IgD-negative memory B cell (primary cell): ENCODE measurements around the gene FLNB. TPM values are rescaled to one million over a fixed set of nuclear protein-coding genes. Genes with fewer than 3 reads are reported as not detected.
"Not testable (repeated sequence)": the region's sequence is repeated elsewhere in the genome, so short reads cannot be mapped to it uniquely, and the experiment has no call there.

Source experiments
- H3K27ac Mint-ChIP-seq, 3 donors: one replicate each; pipeline ENCODE4 v1.8.0; 2020 to 2022; ENCODE audit warnings: mild to moderate bottlenecking in 3 of 3, mixed read lengths in 3 of 3, moderate library complexity in 1 of 3
- H3K27me3 Mint-ChIP-seq: one replicate; pipeline ENCODE4 v1.8.0; 2021; ENCODE audit warnings: mixed read lengths
- H3K36me3 Mint-ChIP-seq: one replicate; pipeline ENCODE4 v1.8.0; 2020; ENCODE audit warnings: mild to moderate bottlenecking, mixed read lengths
- H3K4me1 Mint-ChIP-seq, 3 donors: one replicate each; pipeline ENCODE4 v1.8.0; 2020 to 2022; ENCODE audit warnings: mixed read lengths in 3 of 3, mild to moderate bottlenecking in 1 of 3
- H3K4me3 Mint-ChIP-seq, 4 donors: one replicate each; pipeline ENCODE4 v1.8.0; 2020 to 2022; ENCODE audit warnings: mild to moderate bottlenecking in 4 of 4, mixed read lengths in 4 of 4, moderate library complexity in 3 of 4
- H3K9me3 Mint-ChIP-seq, 3 donors: one replicate each; pipeline ENCODE4 v1.8.0; 2020 to 2021; ENCODE audit warnings: mixed read lengths in 3 of 3, mild to moderate bottlenecking in 1 of 3
- polyA plus RNA-seq: library from polyadenylated mRNA; unstranded; fragments of 300-500 nt; fragmentation: Illumina TruSeq; gene quantifications from one replicate; pipeline ENCODE4 v1.2.3, GENCODE V29; 2021

FLNB gene
- polyA plus RNA-seq, 1 donor from 2014 or later = 19.7 TPM

DNA sequence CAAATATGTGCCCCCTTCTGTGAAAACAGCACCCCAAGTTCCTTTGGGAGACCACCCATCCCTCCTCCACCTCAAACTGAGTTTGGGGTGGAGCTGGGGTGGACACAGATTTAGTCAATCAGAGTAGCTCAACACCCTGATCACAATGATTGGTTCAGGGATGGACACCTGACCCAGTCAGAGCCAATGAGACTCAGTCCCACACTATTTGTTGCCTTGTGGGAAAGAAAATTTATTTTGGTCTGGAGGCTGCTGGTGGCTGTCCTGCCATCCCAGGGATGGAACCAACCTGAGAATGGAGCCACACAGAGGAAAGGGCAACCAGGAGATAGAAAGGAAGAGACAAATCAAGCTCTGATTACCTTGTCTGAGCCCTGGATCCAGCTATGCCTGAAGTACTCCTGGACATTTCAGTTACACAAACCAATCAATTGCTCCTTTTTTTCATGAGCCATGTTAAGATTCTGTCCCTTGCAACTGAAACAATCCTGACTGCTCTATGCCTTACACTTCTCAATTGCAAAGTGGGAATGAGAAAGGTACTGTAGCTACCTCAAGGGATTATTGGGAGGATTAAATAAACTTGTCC is 192.0 kb downstream of the FLNB start:
- Mint-ChIP-seq H3K27ac (peak overlapping the region in 2 of 3 donors; percentile 71 to 88), H3K9me3 (peaks cover 0 to 5% (median 0%) of the 10 kb centered on the region in 3 donors), H3K36me3 (no peaks in the 10 kb centered on the region), H3K4me1 (peaks cover 38 to 44% (median 40%) of the 10 kb centered on the region in 3 donors), H3K27me3 (peaks cover 2% of the 10 kb centered on the region), H3K4me3 (peak overlapping the region in 3 of 4 donors; percentile 39 to 75 (median 68))

DNA sequence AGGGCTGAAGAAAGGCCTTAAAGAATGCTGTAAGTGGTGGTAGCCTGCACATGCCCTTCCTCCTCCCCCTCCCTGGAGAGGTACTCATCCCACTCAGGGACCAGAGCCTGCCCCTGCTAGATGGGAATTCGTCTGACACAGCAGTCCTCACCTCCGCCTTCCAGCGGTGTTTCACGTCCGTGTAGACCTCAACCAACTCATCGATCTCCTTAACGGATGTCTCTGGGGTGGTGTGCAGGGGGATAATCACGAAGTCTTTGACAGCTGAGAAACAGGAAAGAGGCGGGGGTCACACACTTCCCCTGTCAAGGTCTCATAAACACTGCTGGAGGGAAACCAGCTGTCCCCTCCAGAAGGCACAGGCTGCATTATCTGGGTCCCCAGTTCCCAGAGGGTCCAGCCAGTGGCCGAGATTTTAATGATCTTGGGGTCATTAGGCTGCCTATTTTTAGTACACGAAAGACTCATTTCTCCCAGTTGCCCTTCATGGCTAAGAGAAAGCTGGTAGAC is 192.7 kb downstream of the FLNB start:
- H3K27me3 Mint-ChIP-seq = peaks cover 2% of the 10 kb centered on the region
- H3K9me3 Mint-ChIP-seq = peaks cover 0 to 3% (median 0%) of the 10 kb centered on the region in 3 donors
- peak overlapping the region in 2 of 3 donors; percentile 73 to 88 for H3K27ac Mint-ChIP-seq
- peaks cover 38 to 44% (median 40%) of the 10 kb centered on the region in 3 donors for H3K4me1 Mint-ChIP-seq
- H3K36me3 Mint-ChIP-seq = no peaks in the 10 kb centered on the region
- H3K4me3 Mint-ChIP-seq = peak overlapping the region; percentile 21 to 75 (median 54)

DNA sequence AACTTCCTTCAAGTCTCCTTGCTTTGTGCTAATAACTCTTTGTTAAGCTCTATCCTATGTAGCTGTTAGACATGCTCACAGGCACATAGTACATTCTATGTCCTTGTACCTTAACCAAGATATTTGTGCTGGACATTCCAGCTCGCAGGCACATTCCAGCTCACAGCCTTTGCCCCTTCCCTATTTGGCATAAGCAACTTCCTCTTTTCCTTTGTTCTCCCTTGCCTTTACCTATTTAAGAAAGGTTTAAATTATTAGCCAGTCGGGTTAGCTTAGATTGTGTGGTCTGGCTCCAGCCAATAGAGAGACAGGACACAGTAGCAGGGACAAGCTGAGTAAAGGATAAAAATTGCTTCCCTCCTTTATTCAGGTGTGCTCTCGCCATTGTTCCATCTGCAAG is 193.2 kb downstream of the FLNB start:
- not testable (repeated sequence) for H3K27me3 Mint-ChIP-seq, H3K36me3 Mint-ChIP-seq, H3K9me3 Mint-ChIP-seq
- H3K27ac Mint-ChIP-seq = peak overlapping the region in 2 of 3 donors; percentile 46 to 73
- H3K4me3 Mint-ChIP-seq = peak overlapping the region in 2 of 4 donors; percentile 28 to 39
- peaks cover 38 to 43% (median 39%) of the 10 kb centered on the region in 3 donors for H3K4me1 Mint-ChIP-seq

DNA sequence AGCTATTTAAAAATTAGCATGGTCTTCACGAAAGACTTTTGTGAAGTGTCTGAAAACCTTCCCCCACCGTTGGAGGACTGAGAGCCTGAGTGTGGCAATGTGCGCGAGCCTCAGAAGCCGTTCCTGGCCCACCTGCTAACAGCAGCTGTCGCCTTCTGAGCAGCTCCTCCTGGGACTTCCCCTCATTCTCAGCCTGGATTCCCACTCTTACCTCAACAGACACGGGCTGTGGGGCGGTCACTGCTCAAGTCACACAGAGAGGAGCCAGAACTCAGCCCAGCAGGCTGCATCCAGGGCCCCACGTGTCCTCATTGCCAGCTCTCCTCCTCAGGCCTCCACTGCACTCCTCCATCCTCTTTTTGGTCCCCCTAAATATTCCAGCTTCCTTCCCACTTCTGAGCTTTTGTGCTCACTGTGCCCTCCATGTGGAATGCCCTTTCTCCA is 194.7 kb downstream of the FLNB start:
- Mint-ChIP-seq H3K27me3 (peaks cover 2% of the 10 kb centered on the region), H3K9me3 (peaks cover 0 to 3% (median 0%) of the 10 kb centered on the region in 3 donors), H3K36me3 (no peaks in the 10 kb centered on the region), H3K4me3 (peak overlapping the region in 2 of 4 donors; percentile 69 to 91), H3K27ac (peak overlapping the region in 2 of 3 donors; percentile 59 to 94), H3K4me1 (peaks cover 26 to 33% (median 29%) of the 10 kb centered on the region in 3 donors)

DNA sequence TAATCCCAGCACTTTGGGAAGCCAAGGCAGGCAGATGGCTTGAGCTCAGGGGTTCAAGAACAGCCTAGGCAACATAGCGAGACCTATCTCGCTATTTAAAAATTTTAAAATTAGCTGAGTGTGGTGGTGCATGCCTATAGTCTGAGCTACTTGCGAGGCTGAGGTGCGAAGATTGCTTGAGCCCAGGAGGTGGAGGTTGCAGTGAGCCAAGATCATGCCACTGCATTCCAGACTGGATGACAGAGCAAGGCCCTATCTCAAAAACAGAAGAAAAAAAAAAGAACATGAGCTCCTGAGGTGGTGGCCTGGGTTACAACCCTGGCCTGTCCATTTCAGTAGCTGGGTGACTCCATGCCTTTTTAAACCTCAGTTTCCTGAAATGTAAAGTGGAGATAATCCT is 195.3 kb downstream of the FLNB start:
- Mint-ChIP-seq H3K27me3 (peaks cover 2% of the 10 kb centered on the region), H3K4me1 (peaks cover 20 to 28% (median 24%) of the 10 kb centered on the region in 3 donors), H3K4me3 (no peak overlapping the region), H3K36me3 (no peaks in the 10 kb centered on the region), H3K9me3 (peaks cover 0 to 3% (median 0%) of the 10 kb centered on the region in 3 donors), H3K27ac (peak overlapping the region in 1 of 3 donors; percentile 94)

DNA sequence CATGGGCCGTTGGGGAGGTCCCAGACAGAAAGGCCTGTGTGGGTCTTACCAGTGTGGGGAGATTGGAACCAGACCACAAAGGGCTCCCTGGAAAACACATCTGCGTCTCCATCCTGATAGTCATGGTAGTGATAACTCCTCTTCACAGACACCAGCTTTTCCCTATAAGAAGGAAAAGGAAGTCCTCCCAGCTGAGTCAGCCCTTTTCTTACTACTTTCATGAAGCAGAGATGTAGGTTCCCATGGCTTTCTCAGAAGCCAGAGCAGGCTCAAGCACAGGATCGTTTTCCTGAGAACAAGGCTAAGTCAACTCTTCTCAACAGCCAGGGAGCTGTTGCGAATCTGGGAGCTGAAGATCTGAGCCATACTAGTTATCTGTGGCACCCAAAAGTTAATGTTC is 196.5 kb downstream of the FLNB start:
- Mint-ChIP-seq H3K4me3 (no peak overlapping the region), H3K36me3 (no peaks in the 10 kb centered on the region), H3K9me3 (peaks cover 0 to 3% (median 0%) of the 10 kb centered on the region in 3 donors), H3K27ac (no peak overlapping the region), H3K4me1 (peaks cover 16 to 23% (median 20%) of the 10 kb centered on the region in 3 donors), H3K27me3 (peaks cover 2% of the 10 kb centered on the region)

DNA sequence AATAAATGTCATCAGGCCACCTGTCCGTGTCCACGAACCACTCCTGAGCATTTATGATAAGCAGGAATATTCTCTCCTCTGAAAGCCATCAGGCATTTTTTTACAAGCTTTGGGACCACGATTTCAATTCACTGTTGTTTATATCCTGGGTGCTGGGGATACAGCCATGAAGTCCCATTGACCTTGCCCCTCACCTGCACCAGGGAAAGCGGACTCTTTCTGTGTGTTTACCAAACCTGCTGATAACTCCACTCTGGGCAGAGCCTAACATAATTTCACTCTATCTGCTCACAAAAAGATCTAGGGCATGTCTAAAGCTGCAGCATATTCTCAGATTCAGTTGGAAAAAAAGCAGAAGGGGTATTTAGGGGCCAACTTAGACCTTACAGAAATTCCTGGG is 197.8 kb downstream of the FLNB start:
- Mint-ChIP-seq H3K36me3 (no peaks in the 10 kb centered on the region), H3K9me3 (peaks cover 0 to 3% (median 0%) of the 10 kb centered on the region in 3 donors), H3K27me3 (no peaks in the 10 kb centered on the region), H3K4me1 (peaks cover 9 to 20% (median 17%) of the 10 kb centered on the region in 3 donors), H3K27ac (peak overlapping the region in 1 of 3 donors; percentile 41), H3K4me3 (no peak overlapping the region)

DNA sequence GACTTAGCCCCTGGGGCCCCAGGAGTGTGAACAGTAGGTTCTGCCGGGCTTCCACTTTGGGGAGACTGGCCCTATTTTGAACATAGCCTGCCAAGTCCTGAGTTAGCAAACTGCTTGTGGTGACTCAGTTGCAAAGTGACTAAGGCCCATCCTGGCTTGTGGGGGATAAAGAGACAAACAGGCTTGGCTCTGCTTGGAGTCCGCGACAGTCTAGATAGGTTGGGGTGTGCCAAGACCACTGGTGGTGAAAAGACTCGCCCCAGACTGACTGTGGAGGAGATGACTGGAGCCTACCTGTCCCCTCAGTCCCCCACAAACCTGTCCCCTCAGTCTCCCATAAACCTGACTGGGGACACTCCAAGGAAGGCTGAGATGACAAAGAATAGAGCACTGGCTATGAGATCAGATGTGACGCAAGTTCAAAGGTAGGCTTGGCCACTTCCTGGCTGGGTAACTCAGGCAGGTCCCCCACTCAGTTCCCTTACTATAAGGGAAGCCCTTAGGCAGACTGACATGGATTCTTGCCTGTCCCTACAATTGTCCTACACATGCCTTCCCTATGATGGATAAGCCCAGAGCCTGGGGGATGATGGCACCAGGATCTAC is 198.3 kb downstream of the FLNB start:
- peaks cover 0 to under 1% (median 0%) of the 10 kb centered on the region in 3 donors for H3K9me3 Mint-ChIP-seq
- H3K4me1 Mint-ChIP-seq = peaks cover 3 to 16% (median 14%) of the 10 kb centered on the region in 3 donors
- peak overlapping the region in 1 of 3 donors; percentile 50 for H3K27ac Mint-ChIP-seq
- H3K36me3 Mint-ChIP-seq = no peaks in the 10 kb centered on the region
- H3K4me3 Mint-ChIP-seq = no peak overlapping the region
- no peaks in the 10 kb centered on the region for H3K27me3 Mint-ChIP-seq

DNA sequence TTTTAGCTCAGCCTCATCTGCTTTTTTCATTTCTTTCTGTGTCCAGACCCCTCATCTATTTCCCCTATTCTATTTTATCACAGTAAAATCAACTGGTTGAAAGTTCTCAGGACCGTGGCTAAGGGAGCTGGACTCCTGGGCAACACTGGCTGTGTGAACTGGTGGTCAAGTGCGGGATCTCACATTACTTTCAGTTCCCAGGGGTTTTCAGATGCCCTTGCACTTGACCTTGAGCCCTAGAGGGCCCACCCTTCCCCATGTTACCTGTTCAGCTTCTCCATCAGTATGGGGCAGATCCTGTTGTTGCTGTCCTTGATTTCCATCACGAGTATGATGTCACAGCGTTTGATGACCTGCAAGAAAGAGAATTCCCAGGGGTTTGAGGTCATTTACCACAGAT is 199.7 kb downstream of the FLNB start:
- Mint-ChIP-seq H3K9me3 (no peaks in the 10 kb centered on the region), H3K4me3 (no peak overlapping the region), H3K27ac (peak overlapping the region in 1 of 3 donors; percentile 20), H3K4me1 (peaks cover 0 to 11% (median 11%) of the 10 kb centered on the region in 3 donors), H3K36me3 (no peaks in the 10 kb centered on the region), H3K27me3 (no peaks in the 10 kb centered on the region)

DNA sequence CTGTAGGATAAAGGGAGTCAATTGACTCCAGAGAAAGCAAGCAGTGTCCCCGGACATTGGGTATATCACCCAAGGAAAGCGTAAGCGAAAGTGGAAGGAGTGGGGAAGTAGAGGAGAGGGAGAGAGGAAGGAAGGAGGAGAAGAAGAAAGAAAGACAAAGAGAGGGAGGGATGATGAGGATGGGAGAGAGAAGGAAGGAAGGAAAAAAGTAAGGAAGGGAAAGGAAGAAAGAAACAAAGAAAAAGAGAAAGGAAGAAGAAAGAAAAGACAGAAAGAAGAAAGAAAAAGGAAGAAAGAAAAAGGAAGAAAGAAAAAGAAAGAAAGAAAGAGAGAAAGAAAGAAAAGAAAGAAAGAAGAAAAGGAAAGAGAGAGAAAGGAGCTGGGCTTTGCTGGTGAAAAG is 201.7 kb downstream of the FLNB start:
- Mint-ChIP-seq H3K36me3 (no peaks in the 10 kb centered on the region), H3K27ac (no peak overlapping the region), H3K27me3 (no peaks in the 10 kb centered on the region), H3K9me3 (no peaks in the 10 kb centered on the region), H3K4me3 (no peak overlapping the region), H3K4me1 (peaks cover 4 to 20% (median 17%) of the 10 kb centered on the region in 3 donors)

DNA sequence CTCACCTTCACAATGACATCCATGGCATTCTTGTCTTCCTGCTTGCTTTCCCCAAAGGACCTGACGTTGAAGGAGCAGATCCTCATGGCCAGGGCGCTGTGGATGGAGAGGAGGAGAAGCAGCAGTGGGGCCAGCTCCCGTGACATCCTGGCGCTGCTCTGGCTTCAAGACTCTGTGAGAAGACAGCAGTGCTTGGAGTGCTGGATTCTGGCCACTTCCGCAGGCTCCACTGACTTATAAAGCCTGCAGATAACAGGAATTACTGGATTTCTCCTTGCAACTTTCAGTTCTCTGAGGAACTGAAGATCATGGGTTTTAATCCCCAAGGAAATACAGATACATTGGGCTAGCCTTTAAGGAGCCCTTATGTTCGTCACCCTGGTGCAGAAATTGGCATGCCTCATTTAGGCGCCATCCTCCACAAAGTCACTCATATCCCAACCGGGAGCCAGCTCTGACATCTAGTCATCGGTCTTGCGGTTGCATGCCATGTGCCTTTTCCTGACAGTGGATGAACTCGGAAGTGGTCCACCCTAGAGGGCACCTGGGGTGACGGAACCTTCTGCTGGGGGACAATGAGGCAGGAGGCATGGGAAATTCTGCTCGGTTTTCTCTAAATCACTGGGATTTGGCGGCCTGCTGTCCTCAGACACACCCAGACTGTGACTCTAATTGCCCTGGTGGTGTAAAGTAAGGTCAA is 202.7 kb downstream of the FLNB start, which contains the start of gene DNASE1L3:
DNASE1L3 (minus strand) TSS at position 212 of the 700 bp plus-strand sequence; CDS start at position 146, 66 bp downstream.
- Mint-ChIP-seq H3K9me3 (no peaks in the 10 kb centered on the region), H3K27ac (no peak within 1 kb of the TSS), H3K36me3 (no peaks in the 10 kb centered on the region), H3K4me1 (peaks cover 8 to 29% (median 26%) of the 10 kb centered on the region in 3 donors), H3K4me3 (no peak within 1 kb of the TSS), H3K27me3 (no peaks in the 10 kb centered on the region)

DNA sequence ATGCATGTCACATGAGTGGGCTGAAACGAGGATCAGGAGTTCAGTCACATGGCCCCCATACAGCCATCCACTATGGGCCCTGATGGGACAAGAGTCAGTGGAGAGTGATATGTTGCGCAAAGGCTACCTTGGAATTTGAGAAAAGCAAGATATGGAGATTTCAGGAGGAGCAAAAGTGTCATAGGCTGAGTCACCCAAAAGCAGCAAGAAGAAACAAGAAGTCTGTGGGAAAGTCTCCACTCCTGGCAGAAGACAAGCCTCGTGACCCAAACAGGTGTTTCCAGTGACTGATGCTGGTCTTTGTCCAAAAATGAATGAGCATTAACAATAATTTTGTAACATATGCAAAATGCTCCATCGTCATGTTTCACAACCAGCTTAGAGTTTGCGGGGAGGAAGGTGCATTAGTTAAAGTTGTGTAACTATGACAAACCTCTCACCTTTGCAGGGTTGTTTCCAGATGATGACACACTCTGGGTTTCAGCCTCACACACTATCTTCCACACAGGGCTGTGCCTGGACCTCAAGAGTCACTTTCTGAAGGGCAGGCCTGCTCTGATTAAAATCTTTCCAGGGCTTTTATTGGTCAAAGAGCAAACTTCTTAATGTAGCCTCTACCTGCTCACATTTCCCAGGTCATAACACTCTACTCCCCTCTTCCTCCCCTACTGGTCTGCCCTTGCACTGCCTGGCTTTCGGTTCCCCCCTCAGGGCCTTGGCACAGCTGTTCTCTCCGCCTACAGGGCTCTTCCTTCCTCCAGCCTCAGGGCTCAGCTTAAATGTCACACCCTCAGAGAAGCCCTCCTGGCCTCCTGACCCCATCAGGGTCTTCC is 206.5 kb downstream of the FLNB start:
- Mint-ChIP-seq H3K4me1 (peaks cover 23 to 55% (median 45%) of the 10 kb centered on the region in 3 donors), H3K27ac (peak overlapping the region; percentile 90 to 99 (median 93)), H3K4me3 (peak overlapping the region; percentile 6 to 88 (median 60)), H3K9me3 (no peaks in the 10 kb centered on the region), H3K36me3 (no peaks in the 10 kb centered on the region), H3K27me3 (no peaks in the 10 kb centered on the region)

DNA sequence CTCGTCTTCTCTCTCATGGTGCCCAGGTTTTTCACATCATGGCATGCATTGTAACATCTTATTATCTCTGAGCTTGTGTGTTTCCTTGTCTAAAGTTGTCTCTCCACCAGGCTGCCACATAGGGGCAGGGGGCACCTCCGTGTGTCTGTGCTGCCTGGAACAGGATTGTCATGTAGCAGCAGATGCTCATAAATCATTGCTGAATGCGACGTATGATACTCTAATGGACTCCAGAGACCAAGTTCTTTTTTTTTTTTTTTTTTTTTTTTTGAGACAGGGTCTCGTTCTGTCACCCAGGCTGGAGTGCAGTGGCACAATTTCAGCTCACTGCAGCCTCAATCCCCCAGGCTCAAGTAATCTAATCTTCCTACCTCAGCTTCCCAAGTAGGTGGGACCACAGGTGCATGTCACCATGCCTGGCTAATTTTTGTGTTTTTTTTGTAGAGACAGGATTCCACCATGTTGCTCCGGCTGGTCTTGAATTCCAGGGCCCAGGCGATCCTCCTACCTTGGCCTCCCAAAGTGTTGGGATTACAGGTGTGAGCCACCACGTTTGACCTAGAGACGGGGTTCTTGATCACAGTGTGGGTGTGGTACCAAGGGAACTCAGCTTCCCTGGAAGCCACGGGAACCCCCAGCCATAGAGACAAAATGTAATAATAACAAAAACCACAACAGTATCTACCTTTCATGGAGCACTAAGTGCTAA is 207.2 kb downstream of the FLNB start:
- H3K9me3 Mint-ChIP-seq = no peaks in the 10 kb centered on the region
- no peaks in the 10 kb centered on the region for H3K27me3 Mint-ChIP-seq
- no peaks in the 10 kb centered on the region for H3K36me3 Mint-ChIP-seq
- H3K4me3 Mint-ChIP-seq = peak overlapping the region; percentile 6 to 88 (median 60)
- H3K27ac Mint-ChIP-seq = peak overlapping the region; percentile 90 to 99 (median 93)
- peaks cover 27 to 49% (median 38%) of the 10 kb centered on the region in 3 donors for H3K4me1 Mint-ChIP-seq
